Ovary (tissue), 3 donors: ENCODE measurements around the gene TULP4.

Experiments used
- CTCF ChIP-seq, 3 donors: fragments of 450-650 bp in 2 of 3; fragments of 200-600 bp in 1 of 3; IDR thresholded peaks; one replicate each; pipeline versions ENCODE4 v1.5.1 to v1.8.0; 2016 to 2022; ENCODE audit warnings: antibody characterized with exemption in 3 of 3, mild to moderate bottlenecking in 1 of 3
- POLR2A ChIP-seq: fragments of 450-650 bp; IDR thresholded peaks from one replicate; pipeline ENCODE4 v1.6.1; 2017; ENCODE audit warnings: antibody characterized with exemption, mild to moderate bottlenecking, moderate library complexity
- donor health status: DM: no; HTN: no; CAD: no.

GRCh38 chr6:158287047-158287446 is 25.2 kb upstream of the TULP4 start:
- no peak for TF ChIP-seq POLR2A
- no peak for TF ChIP-seq CTCF (IDR thresholded peaks at IDR 0.05)
